AG04449 (cell line): ENCODE measurements around the gene RNASE13.

Experiments
- CTCF ChIA-PET: fragments of 350-600 bp; formaldehyde crosslinking; extraction: SDS; loops from one replicate; lab custom pipeline; 2021; ENCODE audit warnings: antibody characterized with exemption; lab: Yijun Ruan, JAX
- POLR2A ChIA-PET: fragments of 400-600, 350-600 bp; formaldehyde crosslinking; extraction: SDS; loops from one replicate; lab custom pipeline; 2020; ENCODE audit warnings: antibody characterized with exemption, inconsistent platforms; lab: Yijun Ruan, JAX
- DNase-seq: peaks from one replicate; pipeline ENCODE4 v3.0.0-alpha.2; 2010; ENCODE audit warnings: low read depth, low spot score
- H3K4me3 ChIP-seq: 2 replicates; pipeline ENCODE4 v1.5.1; 2011; ENCODE audit warnings: low read depth, mild to moderate bottlenecking, control low read depth, low read length
- TF ChIP-seq, protein P1 (sequence below): IDR thresholded peaks from one replicate; pipeline ENCODE4 v1.5.1; 2011; ENCODE audit warnings: mild to moderate bottlenecking, moderate library complexity, low read length, control low read depth, inconsistent platforms; ENCODE audit not compliant: insufficient read depth; ENCODE audit errors: missing control alignments

Gene RNASE13

GRCh38 chr14:20999591-20999990, 35.0 kb downstream of the RNASE13 start:
- H3K4me3 ChIP-seq = no peak overlapping the region
- TF ChIP-seq, protein P1, sequence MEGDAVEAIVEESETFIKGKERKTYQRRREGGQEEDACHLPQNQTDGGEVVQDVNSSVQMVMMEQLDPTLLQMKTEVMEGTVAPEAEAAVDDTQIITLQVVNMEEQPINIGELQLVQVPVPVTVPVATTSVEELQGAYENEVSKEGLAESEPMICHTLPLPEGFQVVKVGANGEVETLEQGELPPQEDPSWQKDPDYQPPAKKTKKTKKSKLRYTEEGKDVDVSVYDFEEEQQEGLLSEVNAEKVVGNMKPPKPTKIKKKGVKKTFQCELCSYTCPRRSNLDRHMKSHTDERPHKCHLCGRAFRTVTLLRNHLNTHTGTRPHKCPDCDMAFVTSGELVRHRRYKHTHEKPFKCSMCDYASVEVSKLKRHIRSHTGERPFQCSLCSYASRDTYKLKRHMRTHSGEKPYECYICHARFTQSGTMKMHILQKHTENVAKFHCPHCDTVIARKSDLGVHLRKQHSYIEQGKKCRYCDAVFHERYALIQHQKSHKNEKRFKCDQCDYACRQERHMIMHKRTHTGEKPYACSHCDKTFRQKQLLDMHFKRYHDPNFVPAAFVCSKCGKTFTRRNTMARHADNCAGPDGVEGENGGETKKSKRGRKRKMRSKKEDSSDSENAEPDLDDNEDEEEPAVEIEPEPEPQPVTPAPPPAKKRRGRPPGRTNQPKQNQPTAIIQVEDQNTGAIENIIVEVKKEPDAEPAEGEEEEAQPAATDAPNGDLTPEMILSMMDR = no peak
- DNase-seq = no peak
- ChIA-PET CTCF (interaction anchor here (0.8 to 17.1 kb wide), 9 partner anchors 8 to 105 kb away, joined by 3 to 288 read pairs (median 4); no protein-coding TSS in a partner anchor), POLR2A (no interaction called here)

DNA sequence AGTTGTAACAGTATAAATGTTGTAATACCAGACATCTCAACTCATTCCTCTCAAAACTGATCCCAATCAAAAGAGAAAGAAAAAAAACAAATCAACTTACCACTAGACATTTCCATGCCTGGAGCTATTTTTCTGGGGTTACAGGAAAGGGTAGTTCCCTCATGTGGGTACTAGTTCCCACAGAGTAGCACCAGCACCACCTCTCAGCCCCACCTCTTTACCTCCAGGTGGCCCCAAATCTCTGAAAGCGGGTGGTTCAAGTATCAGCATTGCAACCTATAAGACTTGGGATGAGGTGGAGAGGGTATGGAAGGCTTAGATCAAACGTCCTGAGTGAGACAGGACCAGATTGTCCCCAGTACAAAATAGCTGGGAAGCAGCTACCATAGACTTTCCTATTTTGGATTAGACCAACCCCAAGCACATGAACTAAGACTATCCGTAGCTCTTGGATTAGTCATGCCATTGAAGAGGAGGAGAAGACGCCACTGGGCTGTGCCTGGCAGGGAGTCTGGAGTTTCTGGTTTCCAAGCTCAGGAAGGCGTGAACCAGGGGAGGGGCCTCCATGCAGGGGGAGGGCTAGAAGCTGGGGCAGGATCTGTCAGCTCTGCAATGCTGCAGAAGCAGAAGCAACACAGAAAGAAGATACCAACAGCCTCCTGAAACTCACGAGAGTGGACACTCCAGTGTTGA, 35.8 kb downstream of the RNASE13 start, which contains the start of gene SLC39A2:
TSS of gene SLC39A2 (plus strand) at position 620 of the 693 bp plus-strand sequence. CDS start 154 bp downstream, outside the sequence.
- CTCF ChIA-PET = interaction anchor here (1.0 to 17.1 kb wide), 8 partner anchors 11 to 106 kb away, joined by 4 to 288 read pairs (median 11); no protein-coding TSS in a partner anchor
- TF ChIP-seq, protein P1 = no peak
- H3K4me3 ChIP-seq = no peak within 1 kb of the TSS
- DNase-seq = peak; percentile 21
- POLR2A ChIA-PET = interaction anchor here (0.9 to 1.2 kb wide), 3 partner anchors 10 to 105 kb away, joined by 3 read pairs; no protein-coding TSS in a partner anchor

DNA sequence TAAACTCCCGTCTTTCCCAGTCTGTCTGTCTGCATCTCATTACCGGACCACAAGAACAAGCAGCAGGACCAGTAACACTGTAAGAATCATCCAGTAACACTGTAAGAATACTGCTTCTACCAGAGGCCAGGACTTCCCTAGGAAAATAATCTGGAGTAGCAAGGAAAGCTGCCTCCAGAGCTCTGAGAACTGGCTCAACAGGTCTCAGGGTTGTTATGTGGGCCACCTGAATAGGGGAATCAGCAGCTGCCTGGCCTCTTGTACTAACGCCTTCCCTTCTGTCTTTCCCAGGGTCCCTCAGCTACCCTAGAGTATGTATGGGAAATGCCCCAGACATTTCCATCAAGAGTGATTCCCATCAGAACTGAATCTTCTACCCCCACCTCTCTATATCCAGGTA, 36.5 kb downstream of the RNASE13 start:
- CTCF ChIA-PET = interaction anchor here (1.6 to 17.1 kb wide), 6 partner anchors 17 to 106 kb away, joined by 4 to 288 read pairs (median 20); no protein-coding TSS in a partner anchor
- H3K4me3 ChIP-seq = no peak overlapping the region
- no peak for DNase-seq
- TF ChIP-seq, protein P1 = no peak
- POLR2A ChIA-PET = interaction anchor here (0.6 to 1.2 kb wide), 4 partner anchors 9 to 106 kb away, joined by 3 read pairs; no protein-coding TSS in a partner anchor

- TF ChIP-seq, protein P1 = no peak
- ChIA-PET CTCF (interaction anchor here (0.9 to 17.1 kb wide), 8 partner anchors 8 to 107 kb away, joined by 3 to 288 read pairs (median 7); no protein-coding TSS in a partner anchor), POLR2A (interaction anchor here (0.6 kb wide), 1 partner anchor 52 kb away, joined by 3 read pairs; no protein-coding TSS in a partner anchor)
- H3K4me3 ChIP-seq = no peak overlapping the region
- DNase-seq = no peak
These were observed 37.0 kb downstream of the RNASE13 start for GRCh38 chr14:20997564-20997963.

GRCh38 chr14:20997115-20997514, 37.5 kb downstream of the RNASE13 start:
- ChIA-PET POLR2A (no interaction called here), CTCF (interaction anchor here (0.9 to 17.1 kb wide), 8 partner anchors 8 to 107 kb away, joined by 3 to 288 read pairs (median 7); no protein-coding TSS in a partner anchor)
- no peak for DNase-seq
- TF ChIP-seq, protein P1 = no peak
- no peak overlapping the region for H3K4me3 ChIP-seq

DNA sequence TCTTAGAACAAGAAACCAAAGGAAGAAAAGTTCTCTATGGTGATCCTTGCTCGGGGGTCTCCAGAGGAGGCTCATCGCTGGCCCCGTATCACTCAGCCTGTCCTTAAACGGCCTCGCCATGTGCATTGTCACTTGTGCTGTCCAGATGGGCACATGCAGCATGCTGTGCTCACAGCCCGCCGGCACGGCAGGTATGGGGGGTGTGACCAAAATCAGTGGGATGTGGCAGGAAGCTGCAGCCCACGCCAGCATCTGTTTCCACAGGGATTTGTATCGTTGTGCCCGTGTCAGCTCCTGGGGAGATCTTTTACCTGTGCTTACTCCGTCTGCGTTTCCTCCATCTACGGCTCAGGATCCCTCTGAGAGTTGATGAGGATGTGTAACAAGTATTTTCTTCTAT, 38.1 kb downstream of the RNASE13 start:
- TF ChIP-seq, protein P1 = no peak
- no peak for DNase-seq
- no peak overlapping the region for H3K4me3 ChIP-seq
- CTCF ChIA-PET = interaction anchor here (0.9 to 17.1 kb wide), 8 partner anchors 9 to 108 kb away, joined by 3 to 288 read pairs (median 12); no protein-coding TSS in a partner anchor
- POLR2A ChIA-PET = no interaction called here
